22Rv1 (cell line): ENCODE measurements around the gene FKBP5.
"Not testable (repeated sequence)": the region's sequence is repeated elsewhere in the genome, so short reads cannot be mapped to it uniquely, and the experiment has no call there.

Source experiments
- H3K27ac ChIP-seq: fragments of 450-650 bp; 2 replicates; pipeline ENCODE4 v1.5.1; 2017
- CTCF ChIP-seq: fragments of 450-650 bp; IDR thresholded peaks from 2 replicates; pipeline ENCODE4 v1.5.1; 2017; ENCODE audit warnings: mild to moderate bottlenecking
- ZFX ChIP-seq: fragments of 450-650 bp; IDR thresholded peaks from 2 replicates; pipeline ENCODE4 v1.6.1; 2017; ENCODE audit warnings: antibody characterized with exemption, borderline replicate concordance

Gene FKBP5

GRCh38 chr6:35711731-35712130 lies 23.0 kb upstream of the FKBP5 start:
- no peak overlapping the region for H3K27ac ChIP-seq
- TF ChIP-seq CTCF (no peak), ZFX (no peak)

- no peak overlapping the region for H3K27ac ChIP-seq
- TF ChIP-seq CTCF (no peak), ZFX (no peak)
Measured at GRCh38 chr6:35710241-35710847, 21.6 kb upstream of the FKBP5 start.

GRCh38 chr6:35708585-35708984 lies 19.9 kb upstream of the FKBP5 start:
- TF ChIP-seq ZFX (no peak), CTCF (no peak)
- no peak overlapping the region for H3K27ac ChIP-seq

GRCh38 chr6:35707714-35708407 lies 19.1 kb upstream of the FKBP5 start:
- H3K27ac ChIP-seq = peak overlapping the region; percentile 5; the same call in 1 of the 2 replicates
- TF ChIP-seq ZFX (no peak), CTCF (no peak)

GRCh38 chr6:35706468-35706867 lies 17.8 kb upstream of the FKBP5 start:
- H3K27ac ChIP-seq = no peak overlapping the region
- TF ChIP-seq CTCF (no peak), ZFX (no peak)

- TF ChIP-seq ZFX = no peak
- TF ChIP-seq CTCF = no peak
Measured at GRCh38 chr6:35703554-35703953, 14.8 kb upstream of the FKBP5 start.

GRCh38 chr6:35698858-35699257 lies 10.1 kb upstream of the FKBP5 start:
- TF ChIP-seq CTCF (no peak), ZFX (no peak)
- H3K27ac ChIP-seq = no peak overlapping the region

More at GRCh38 chr6:35703554-35703953, 14.8 kb upstream of the FKBP5 start:
- H3K27ac ChIP-seq = no peak overlapping the region

GRCh38 chr6:35698430-35698829 lies 9.7 kb upstream of the FKBP5 start:
- H3K27ac ChIP-seq = not testable (repeated sequence)
